Ecto neural progenitor cell (in vitro differentiated cells): Measurements from ENCODE around the gene SLX4IP.

Experiments used
- DNase-seq: peaks from one replicate; pipeline ENCODE4 v3.0.0-alpha.2; 2018; ENCODE audit warnings: low spot score

Gene SLX4IP

DNA sequence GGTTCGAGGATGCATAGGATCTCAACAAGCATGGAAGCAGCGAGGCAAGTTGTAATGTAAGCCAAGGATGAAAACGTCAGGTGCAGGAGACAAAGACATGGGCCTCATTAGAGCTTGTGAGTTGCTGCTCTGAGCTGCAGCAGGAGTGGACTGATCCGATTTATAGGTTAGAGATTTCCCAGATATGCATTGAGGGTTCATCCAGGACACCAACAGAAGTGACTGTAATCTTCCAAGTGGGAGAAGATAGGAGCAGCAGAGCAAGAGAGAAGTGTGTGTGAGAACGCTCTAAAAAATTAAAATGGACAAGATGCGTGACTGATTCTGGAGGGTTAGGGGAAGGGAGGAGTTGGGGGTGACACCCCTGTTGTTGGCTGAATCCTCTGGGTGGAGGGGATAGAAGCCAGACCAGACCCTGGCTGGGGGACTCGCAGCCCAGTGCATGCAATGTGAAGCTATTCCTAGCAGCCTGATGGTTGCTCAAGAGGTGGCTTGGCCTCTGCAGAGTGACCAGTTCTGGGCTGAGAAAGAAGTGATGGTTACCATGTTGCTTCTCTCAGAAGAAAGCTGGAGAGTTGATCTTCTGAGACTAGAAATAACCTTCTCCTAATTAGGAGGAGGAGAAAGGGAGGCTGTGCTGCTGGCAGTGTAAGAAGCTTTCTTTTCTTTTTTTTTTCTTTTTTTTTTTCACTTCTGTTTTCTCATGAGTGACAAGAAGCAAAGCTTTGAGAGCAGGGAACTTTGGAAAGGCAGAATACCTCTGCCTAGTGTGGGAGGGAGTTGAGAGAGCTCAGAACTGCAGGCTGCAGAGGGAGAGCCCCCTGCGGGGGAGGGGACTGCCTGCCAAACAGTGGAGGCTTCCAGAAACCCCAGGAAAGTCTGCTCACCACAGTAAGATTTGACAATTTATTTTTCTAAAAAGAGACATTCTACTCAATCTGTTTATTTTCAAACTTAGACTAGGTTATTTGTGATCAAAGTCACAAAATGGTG lies 116.9 kb downstream of the SLX4IP start:
- no peak for DNase-seq

DNA sequence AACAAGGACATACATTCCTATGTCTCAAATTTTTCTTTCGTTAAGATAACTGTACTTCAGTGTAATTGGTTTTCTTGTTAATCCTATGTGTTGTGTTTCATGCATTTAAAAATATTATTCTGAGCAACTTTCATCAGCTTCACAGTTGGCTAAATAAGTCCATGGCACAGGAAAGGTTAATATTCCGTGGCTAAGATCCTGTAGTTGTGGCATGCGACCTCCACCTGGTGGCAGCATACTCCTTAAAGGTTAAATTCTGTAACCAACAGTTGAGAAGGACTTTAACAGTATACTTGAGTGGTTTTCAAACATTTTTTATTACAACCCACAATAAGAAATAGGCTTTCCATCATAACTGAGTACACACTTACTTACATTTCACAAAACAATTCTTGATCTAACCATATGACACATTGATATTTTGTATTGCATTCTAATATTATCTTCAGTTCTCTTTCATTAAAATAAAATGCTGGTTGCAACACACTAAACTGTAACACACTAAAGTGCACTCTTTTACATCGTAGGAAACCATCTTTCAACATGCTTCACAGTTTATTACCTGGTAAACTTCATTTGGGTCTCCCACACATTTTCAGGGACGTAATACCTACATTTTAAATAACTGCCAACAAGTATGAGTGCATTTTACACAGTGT lies 118.3 kb downstream of the SLX4IP start:
- no peak for DNase-seq

DNA sequence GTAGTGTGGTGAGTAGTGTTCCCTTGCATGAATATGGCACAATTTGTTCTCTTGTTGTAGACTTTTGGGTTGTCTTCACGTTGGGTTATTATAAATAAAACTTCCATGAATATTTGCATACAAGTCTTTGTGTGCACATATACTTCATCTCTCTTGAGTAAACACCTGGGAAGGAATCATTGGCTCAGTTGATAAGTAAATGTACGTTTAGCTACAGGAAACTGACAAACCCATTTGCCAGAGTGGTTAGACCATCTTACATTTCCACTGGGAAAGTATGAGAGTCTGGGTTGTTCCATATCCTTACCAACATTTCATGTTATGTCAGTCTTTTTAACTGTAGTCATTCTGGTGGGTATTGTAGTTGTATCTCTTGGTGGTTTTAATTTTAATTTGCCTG lies 119.2 kb downstream of the SLX4IP start:
- no peak for DNase-seq

DNA sequence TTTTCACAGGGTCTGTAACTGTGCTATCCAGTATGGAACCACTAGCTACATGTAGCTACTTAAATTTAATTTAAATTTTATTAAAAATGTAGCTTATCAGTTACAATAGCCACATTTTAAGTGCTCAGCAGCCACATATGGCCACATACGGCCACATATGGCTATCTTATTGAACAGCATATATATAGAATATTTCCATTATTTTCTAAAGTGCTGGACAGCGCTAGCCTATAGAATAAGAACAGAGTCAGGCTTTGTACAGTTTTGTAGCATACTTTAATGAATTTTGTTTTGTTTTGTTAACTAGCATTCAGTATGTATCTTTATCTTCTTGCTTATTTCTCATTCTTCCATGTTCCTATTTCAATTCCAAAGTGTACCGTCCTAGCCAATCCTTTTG lies 120.3 kb downstream of the SLX4IP start:
- DNase-seq = no peak

DNA sequence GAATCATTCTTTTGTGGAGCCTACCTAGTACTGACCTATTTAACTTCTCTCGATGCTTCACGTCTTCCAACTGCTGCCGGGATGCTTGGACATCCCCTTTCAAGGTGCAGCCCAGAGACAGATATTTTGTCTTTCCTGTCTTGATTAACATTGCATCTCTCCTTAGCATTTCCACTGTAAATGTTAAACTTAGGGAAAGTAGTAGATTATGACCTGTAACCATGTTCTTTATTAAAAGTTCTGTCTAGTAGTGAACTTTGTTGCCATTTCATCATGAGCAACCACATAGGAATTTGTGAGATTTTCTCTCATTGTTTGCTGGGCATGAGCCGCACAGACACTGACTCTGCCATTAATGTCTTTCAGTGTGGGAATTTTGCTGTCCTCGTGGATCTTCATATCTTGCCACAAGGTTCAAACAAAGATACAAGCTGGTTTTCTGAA lies 120.8 kb downstream of the SLX4IP start:
- no peak for DNase-seq

DNA sequence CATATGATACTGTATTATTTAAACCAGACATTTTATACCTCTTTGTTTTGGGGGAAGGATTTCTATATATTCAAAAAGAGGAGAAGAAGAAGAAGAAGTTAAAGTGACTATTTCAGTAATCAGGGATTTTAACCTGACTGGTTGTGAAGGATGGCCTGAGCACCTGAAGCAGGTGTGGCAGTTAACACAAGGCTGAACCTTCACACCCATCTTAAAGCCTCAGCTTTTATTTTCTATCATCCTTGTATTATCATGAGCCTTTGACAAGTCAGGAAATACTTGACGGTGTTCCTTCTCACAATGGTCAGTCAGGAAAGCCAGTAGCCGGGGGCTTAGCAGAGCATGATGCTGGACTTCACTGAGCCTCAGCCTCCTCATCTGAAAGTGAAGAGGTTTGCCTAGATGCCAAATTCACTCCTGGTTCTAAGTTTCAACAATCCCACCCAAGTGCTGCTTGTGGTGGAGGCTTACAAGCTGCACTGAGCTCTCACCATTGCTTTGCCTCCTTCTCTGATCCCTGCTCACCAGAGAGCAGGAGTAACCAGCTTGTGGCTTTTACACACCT lies 121.5 kb downstream of the SLX4IP start:
- no peak for DNase-seq

DNA sequence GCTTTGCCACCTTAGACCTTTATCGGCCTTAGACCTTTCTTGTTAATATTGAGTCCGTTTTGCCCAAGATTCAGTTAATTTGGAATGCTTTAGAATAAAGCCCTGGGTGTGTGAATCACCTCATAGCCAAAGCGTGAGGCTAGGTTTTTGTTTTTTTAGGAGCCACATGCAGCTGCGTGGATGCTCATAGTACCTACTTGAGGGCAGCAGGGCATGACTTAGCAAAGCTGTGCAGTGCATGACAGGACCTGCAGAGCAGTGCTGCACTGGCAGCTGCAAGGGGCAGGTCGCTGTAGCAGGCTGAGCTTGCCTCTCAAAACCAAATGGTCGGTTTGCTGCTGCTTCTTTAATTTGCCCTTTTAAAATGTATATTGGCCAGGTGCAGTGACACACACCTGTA lies 122.6 kb downstream of the SLX4IP start:
- no peak for DNase-seq

DNA sequence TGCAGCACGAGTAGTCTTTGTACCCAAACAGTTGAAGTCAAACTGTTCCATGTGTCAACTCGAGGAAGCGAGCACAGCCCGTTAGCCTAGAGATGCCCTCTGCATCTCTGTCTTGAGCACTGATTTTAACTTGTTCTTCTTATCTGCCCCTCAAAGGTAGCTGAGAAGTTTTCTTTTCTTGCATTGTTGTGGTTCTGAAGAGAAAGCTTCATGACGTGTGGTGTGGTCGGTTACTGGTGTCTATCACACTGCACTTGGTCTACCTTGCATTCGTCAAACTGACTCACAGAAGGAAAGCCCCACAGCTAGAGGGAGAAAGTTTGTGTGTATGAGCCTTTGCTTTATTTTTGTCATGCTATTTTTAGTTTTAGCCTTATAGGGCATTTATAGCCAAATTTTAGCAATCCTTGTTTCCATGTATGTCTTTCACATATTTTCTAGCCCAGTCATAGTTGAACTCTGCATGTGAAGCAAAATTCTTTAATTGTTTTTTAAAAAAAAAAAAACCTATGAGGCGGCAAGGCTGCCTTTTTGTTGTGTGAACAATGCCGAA lies 123.6 kb downstream of the SLX4IP start:
- DNase-seq = no peak

DNA sequence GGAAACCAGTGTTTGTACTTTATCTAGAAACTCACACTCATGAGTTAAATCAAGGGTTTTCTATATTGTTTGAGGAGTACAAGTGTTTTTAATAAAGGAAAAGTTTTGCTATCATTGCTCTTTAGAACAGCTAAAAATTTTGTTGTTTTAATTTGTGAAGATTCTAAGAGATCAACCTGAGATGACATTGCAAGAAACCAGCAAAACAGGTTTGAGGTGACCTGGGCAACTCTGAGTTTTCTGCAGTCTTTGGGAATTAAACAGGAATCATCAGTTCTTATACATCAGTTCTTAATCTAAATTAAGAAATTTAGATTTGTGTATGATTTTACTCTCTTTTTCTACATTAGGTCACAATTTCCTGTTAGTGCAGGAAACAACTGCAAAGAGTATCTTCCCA lies 124.2 kb downstream of the SLX4IP start:
- no peak for DNase-seq

DNA sequence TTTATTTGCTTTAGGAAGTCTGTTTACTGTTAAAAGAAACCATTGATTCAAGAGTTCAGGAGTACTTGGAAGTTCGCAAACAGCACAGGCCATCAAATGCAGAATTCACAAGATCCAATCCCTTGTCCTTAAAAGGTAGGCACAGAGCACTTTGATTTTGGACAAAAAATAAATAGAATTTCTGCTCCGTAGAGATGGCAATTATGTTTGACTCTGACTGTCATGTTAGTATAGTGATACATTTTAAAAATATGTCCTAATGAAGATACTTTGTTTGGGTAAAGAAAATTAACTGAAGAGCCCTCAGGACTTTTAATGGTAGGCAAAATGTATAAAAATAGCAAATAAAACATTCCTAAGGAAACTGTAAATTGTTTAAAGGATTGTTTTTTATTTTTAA lies 125.6 kb downstream of the SLX4IP start:
- no peak for DNase-seq

DNA sequence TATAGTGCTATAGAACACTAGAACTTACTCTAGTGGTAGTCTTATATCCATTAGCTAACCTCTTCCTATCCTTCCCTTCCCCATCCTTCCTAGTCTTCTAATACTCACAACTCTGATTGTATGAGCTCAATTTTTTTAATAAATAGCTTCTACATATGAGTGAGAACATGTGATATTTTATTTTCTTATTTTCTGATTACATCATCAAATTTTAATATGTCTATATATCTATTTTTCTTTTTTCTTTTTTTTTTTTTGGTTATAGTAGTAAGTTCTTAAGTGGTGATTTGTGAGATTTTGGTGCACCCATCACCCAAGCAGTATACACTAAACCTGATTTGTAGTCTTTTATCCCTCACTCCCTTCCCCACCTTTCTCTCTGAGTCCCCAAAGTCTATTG lies 126.2 kb downstream of the SLX4IP start:
- no peak for DNase-seq

DNA sequence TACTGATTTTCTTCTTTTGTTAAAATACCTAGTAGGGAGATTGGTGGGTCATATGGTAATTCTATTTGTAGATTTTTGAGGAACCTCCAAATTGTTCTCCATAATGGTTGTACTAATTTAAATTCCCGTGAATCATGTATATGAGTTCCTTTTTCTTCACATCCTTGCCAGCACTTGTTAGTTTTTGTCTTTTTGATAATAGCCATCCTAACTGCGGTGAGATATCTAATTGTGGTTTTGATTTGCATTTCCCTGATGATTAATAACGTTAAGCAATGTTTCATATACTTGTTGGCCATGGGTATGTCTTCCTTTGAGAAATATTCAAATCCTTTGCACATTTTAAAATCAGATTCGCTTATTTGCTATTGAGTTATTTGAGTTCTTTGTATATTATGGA lies 127.8 kb downstream of the SLX4IP start:
- no peak for DNase-seq

DNA sequence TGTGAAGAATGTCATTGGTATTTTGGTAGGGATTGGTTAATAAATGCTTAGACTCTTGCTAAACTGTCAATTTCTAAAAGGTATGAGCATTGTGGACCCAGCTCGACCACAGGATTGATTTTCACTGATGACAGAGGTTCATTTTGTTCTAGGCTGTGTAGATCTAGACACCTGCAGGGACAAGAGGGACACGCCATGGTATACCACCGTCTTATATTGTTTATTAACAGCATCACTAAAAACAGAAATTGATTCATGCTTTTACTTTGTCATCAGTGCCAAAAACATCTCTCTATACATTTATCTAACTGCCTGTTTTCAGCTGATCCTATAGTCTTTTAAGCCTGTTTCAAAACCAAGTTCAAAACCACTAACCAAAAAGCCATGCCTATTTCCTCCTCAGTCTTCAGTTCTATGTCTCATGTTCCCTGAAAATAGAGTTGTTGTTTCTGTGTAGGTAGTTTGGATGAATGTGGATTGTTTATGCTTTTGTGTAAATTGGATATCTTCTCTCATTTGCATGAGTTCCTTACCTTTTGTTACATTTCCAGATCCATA lies 128.9 kb downstream of the SLX4IP start:
- DNase-seq = no peak

DNA sequence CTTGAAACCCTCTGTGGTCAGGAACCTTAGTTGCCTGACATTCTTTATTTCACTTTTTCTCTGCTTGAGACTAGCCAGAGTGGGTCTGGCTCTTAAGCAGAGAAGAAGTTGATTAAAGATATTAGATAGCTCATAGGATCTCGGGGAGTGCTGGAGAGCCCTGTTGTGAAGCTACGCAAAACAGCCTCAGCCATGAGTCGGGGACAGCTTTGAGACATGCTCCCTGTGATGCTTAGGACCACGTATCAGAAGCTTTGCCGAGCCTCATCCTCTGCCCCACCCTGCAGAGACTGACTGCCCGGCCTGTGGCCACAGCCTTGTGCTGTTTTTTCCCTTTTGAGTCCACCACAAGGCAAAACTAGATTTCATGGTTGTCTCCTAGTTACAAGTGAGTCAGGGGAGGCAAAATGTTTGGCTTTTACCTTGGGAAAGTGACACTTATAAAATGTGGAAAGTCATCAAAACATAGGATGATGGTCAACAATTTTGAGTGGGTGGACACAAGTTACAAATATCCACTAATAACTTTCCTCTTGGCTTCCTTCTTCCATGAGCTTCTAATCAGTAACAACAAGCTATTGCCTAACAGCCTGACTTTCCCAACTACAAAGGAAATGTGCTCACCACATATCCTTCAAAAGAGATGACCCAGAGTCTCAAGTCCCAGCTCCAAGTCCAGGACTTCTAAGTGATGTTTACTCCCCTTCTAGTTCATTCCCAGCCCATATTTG lies 130.3 kb downstream of the SLX4IP start:
- no peak for DNase-seq

DNA sequence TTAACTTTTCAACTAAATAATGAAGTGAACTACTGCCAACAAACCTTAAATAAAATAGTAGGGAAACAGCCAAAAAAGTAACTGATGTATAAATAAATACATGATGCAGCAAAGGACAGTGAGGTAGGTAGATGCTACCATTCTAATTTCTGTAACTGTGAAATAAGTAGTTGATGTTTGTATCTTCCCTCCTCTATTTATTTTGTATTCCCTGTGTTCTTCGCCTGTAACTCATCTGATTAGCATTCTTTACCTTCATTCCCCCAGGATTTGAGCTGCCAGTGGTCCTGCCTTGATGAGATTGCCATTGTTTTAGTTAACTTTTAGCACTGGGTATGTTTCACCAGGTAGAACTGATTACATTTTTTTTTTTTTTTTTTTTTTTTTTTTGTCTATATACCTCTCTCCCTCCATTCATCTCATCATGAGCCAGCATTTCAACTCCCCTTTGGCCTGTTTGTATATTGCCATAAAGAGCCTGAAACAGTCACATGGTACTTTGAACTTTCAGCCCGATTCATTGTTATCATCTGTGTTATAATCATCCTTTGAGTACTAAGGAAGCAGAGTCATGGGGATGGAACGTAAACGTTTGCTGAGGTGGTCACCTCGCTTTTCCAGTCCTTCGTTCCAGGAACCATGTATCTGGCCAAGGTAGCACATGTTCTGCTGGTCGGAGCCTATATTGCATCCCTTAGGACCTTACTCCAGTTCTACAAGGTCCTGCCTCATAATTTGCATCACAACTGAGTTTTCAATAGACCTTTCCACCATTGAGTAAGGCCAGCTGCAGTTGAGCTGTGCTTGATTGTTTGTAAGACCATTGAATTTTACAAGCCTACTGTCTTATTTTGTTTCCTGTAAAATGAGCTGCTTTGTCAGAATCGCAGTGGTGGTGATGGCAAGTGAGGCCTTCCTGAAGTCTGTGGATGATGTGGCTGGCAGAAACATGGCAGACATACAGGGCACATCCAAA lies 131.1 kb downstream of the SLX4IP start:
- DNase-seq = no peak

DNA sequence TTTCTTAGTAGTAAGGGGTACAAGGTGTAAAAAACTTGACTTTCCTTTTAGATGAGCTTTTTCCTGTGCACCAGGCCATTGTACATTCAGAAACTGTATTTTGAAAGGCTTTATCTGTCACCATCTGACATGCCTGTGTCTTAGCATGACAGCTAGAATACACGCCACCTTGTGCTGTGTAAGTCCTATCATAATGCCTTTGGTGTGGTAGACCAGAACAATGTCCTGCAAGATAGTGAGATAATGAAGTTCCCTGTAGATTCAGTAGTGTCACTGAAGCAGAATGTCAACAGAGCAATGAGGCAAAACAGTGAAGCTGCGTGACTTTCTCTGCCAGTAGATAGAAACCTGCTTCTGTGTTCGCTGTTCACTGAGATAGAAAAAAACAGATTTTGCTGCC lies 132.9 kb downstream of the SLX4IP start:
- no peak for DNase-seq

DNA sequence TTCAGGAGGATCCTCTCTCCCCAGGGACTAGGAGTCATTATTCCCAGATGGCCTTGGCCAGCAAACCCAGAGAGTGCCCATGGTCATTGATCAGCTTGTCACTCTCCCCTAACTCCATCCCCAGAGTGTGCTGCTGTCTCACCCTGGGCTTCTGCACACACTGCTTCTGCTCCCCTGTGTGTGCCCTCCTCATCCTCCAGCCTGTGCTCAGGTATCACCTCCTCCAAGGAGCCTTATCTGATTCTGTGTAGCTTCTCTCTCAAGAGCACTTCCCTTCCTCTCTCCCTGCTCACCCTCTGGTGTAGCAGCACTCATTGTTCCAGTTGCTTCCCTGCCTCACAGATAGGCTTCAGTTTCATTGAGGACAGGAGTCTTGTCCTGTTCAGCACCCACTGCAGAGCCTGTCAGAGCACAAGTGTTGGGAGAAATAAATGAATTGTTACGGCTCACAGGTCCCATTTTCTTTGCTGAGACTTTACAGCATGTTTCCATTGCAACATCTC lies 136.3 kb downstream of the SLX4IP start:
- no peak for DNase-seq

DNA sequence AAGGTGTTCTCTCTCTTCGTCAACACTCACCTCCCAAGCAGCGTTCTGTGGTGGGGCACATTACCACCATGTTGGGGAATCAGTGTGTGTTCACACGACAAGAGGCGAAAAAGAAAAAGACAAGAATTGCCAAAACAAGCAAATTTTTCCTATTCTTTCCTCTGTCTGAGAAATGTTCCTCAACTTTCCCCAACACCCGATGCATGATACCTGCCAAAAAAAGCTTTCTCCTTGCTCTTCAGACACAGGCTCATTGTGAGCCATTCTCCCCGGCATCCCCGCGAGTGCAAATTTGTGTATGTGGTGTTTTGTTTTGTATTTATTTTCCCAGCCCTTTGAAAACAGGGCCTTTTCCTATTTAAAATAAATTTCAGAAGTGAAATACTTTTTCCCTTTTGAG lies 137.7 kb downstream of the SLX4IP start:
- DNase-seq = no peak

DNA sequence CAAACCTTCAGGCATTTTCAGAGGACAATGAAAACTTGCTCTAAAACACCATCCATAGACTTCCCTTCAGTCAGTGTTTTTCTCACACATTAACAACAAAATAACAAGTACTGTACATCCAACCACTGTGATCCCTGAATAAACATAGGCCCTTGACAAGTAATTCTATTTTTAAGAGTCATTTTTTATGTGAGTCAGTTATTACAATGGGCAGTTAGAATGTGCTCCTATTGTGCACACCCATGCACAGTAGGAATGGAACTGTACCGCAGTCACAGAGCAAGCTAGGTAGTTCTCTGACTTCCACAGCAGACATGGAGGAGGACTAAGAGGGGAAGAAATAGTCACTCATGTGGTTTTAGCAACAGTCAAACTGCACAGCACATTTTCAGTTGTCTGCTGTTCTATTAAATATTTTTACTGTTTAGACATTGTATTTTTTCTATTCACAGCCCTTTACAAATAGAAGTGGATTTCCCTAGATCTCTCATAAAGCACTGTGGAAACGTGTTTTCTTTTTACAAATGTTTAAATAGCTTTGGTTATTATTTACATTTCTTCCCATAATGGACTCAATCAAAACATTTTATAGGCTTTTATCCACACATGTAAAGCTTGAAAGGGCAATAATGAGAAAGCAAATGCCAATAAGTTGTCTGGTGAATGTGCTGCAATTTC lies 138.3 kb downstream of the SLX4IP start:
- no peak for DNase-seq

DNA sequence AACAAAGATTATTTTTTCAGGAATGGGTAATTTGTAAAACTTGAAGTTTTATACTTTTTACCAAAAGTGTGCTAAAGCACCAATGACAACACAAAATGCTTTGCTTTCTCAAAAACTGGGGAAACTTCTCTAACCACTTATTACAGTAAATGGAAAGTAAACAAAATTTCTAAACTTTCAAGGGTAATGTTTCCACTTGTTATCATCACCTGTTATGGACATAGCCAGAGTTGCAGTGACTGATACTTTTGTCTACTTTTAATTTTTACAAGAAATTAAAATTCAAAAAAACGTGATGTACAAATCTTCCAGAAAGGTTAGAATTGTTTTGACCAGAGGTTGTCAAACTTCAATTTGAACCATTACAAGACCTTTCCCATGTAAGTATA lies 138.8 kb downstream of the SLX4IP start:
- no peak for DNase-seq
